Fibroblast of mammary gland (primary cell): ENCODE measurements around the gene TRIM46.
"Not testable (repeated sequence)": the region's sequence is repeated elsewhere in the genome, so short reads cannot be mapped to it uniquely, and the experiment has no call there.

ENCODE experiments used
- DNase-seq: peaks from one replicate; pipeline ENCODE4 v3.0.0-alpha.2; 2010; ENCODE audit warnings: low read depth
- H3K4me3 ChIP-seq: 2 replicates; pipeline ENCODE4 v1.5.1; 2011; ENCODE audit warnings: low read depth, mild to moderate bottlenecking, low read length, moderate library complexity; ENCODE audit not compliant: control insufficient read depth
- CTCF ChIP-seq: conservative IDR thresholded peaks from 2 replicates; pipeline ENCODE4 v1.5.1; 2011; ENCODE audit warnings: low read depth, low read length, inconsistent platforms; ENCODE audit not compliant: control insufficient read depth, insufficient read depth

TRIM46 gene

GRCh38 chr1:155209312-155209721 lies 35.7 kb downstream of the TRIM46 start:
- DNase-seq = no peak
- peak overlapping the region; percentile 99 for H3K4me3 ChIP-seq
- TF ChIP-seq CTCF = no peak

GRCh38 chr1:155210314-155211104 lies 36.9 kb downstream of the TRIM46 start:
- no peak overlapping the region for H3K4me3 ChIP-seq
- no peak for TF ChIP-seq CTCF
- DNase-seq = no peak

GRCh38 chr1:155211381-155212050 lies 37.9 kb downstream of the TRIM46 start:
- H3K4me3 ChIP-seq, DNase-seq: not testable (repeated sequence)

- H3K4me3 ChIP-seq, DNase-seq: not testable (repeated sequence)
Measured at GRCh38 chr1:155212051-155212440, 38.4 kb downstream of the TRIM46 start.

- not testable (repeated sequence) for DNase-seq, H3K4me3 ChIP-seq
Measured at GRCh38 chr1:155214702-155215101, 41.1 kb downstream of the TRIM46 start.

GRCh38 chr1:155218854-155219591 lies 45.4 kb downstream of the TRIM46 start:
- no peak overlapping the region for H3K4me3 ChIP-seq
- peak; percentile 76 for DNase-seq
- TF ChIP-seq CTCF = no peak

- DNase-seq = no peak
- no peak for TF ChIP-seq CTCF
- no peak overlapping the region for H3K4me3 ChIP-seq
Measured at GRCh38 chr1:155219592-155220031, 46.0 kb downstream of the TRIM46 start.

- not testable (repeated sequence) for H3K4me3 ChIP-seq, DNase-seq
Measured at GRCh38 chr1:155220211-155220965, 46.7 kb downstream of the TRIM46 start.
